ENCODE data around the gene DUSP14. TPM values are rescaled to one million over a fixed set of nuclear protein-coding genes. Genes with fewer than 3 reads are reported as not detected.

Gene DUSP14
- total and polyA plus RNA-seq, 10 donors, result 2.6 to 16.3 (median 3.8) TPM

- 77 to 89% (median 79%) methylated on average over 8 of the region's 8 CpGs for WGBS, 5 donors
- peaks cover 2 to 100% (median 65%) of the 10 kb centered on the region in 6 donors for H3K36me3 ChIP-seq
Measured at GRCh38 chr17:37523715-37524219, 34.1 kb downstream of the DUSP14 start.

GRCh38 chr17:37527249-37527851 lies 37.7 kb downstream of the DUSP14 start:
- 79 to 85% (median 80%) methylated on average over 5 of the region's 5 CpGs for WGBS, 5 donors
- Histone ChIP-seq H3K36me3 (peaks cover 4 to 100% (median 79%) of the 10 kb centered on the region in 6 donors), H3K4me3 (no peak overlapping the region), H3K4me1 (no peaks in the 10 kb centered on the region), H3K27me3 (replicated peaks in 1 of 7) (no peaks in the 10 kb centered on the region), H3K9me3 (no peaks in the 10 kb centered on the region), H3K27ac (no peak overlapping the region)
- no peak for DNase-seq
- TF ChIP-seq POLR2AphosphoS5 (IDR thresholded peaks at IDR 0.05), result no peak
- TF ChIP-seq CTCF (IDR thresholded peaks at IDR 0.05 in 8 of 11, conservative IDR thresholded peaks at IDR 0.05 in 3 of 11), result peak in 7 of 11 experiments; percentile 13 to 64 (median 47)
- intact Hi-C loops (cut with DNase I; ENCODE audit: low total_unique reads), result no loop called here

More at GRCh38 chr17:37523715-37524219, 34.1 kb downstream of the DUSP14 start:
- no peak for TF ChIP-seq CTCF (IDR thresholded peaks at IDR 0.05 in 8 of 11, conservative IDR thresholded peaks at IDR 0.05 in 3 of 11)
- TF ChIP-seq POLR2A (IDR thresholded peaks at IDR 0.05), result no peak
- TF ChIP-seq POLR2AphosphoS5 (IDR thresholded peaks at IDR 0.05), result peak in 1 of 3 donors; percentile 30
- Histone ChIP-seq H3K4me1 (no peaks in the 10 kb centered on the region), H3K9me3 (no peaks in the 10 kb centered on the region), H3K27me3 (replicated peaks in 1 of 7) (no peaks in the 10 kb centered on the region), H3K27ac (no peak overlapping the region), H3K4me3 (no peak overlapping the region)
- no peak for DNase-seq
- intact Hi-C loops (cut with DNase I; ENCODE audit: low total_unique reads), result no loop called here

GRCh38 chr17:37530420-37530819 lies 40.7 kb downstream of the DUSP14 start:
- TF ChIP-seq CTCF (IDR thresholded peaks at IDR 0.05 in 8 of 11, conservative IDR thresholded peaks at IDR 0.05 in 3 of 11) (no peak), POLR2AphosphoS5 (IDR thresholded peaks at IDR 0.05) (no peak), POLR2A (IDR thresholded peaks at IDR 0.05) (no peak)
- Histone ChIP-seq H3K36me3 (peaks cover 5 to 100% (median 87%) of the 10 kb centered on the region in 6 donors), H3K27me3 (replicated peaks in 1 of 7) (no peaks in the 10 kb centered on the region), H3K9me3 (no peaks in the 10 kb centered on the region), H3K4me3 (no peak overlapping the region), H3K4me1 (no peaks in the 10 kb centered on the region), H3K27ac (no peak overlapping the region)
- intact Hi-C loops (cut with DNase I; ENCODE audit: low total_unique reads), result no loop called here
- no peak for DNase-seq
- WGBS, 5 donors, result 93 to 99% (median 93%) methylated on average over 4 of the region's 4 CpGs

- TF ChIP-seq CTCF (IDR thresholded peaks at IDR 0.05 in 8 of 11, conservative IDR thresholded peaks at IDR 0.05 in 3 of 11) (no peak), POLR2AphosphoS5 (IDR thresholded peaks at IDR 0.05) (no peak), POLR2A (IDR thresholded peaks at IDR 0.05) (no peak)
- no peaks in the 10 kb centered on the region for H3K9me3 ChIP-seq
- H3K4me3 ChIP-seq, result no peak overlapping the region
- no peak overlapping the region for H3K27ac ChIP-seq
- intact Hi-C loops (cut with DNase I; ENCODE audit: low total_unique reads), result no loop called here
- 84 to 94% (median 93%) methylated on average over 3 of the region's 3 CpGs for WGBS, 5 donors
- peaks cover 14 to 100% (median 93%) of the 10 kb centered on the region in 6 donors for H3K36me3 ChIP-seq
- DNase-seq, result no peak
- H3K4me1 ChIP-seq, result no peaks in the 10 kb centered on the region
- H3K27me3 ChIP-seq (replicated peaks in 1 of 7), result no peaks in the 10 kb centered on the region
Measured at GRCh38 chr17:37532756-37533155, 43.1 kb downstream of the DUSP14 start.

Measured in spleen (tissue), 11 donors.